AML-193 (cell line): Measurements from ENCODE around the gene KDM6B.
"Not testable (repeated sequence)": the region's sequence is repeated elsewhere in the genome, so short reads cannot be mapped to it uniquely, and the experiment has no call there.

ENCODE experiments used
- DNase-seq, 2 experiments: peaks; one replicate each; lab custom pipeline; 2025; lab: John Stamatoyannopoulos, UW

Gene KDM6B, protein sequence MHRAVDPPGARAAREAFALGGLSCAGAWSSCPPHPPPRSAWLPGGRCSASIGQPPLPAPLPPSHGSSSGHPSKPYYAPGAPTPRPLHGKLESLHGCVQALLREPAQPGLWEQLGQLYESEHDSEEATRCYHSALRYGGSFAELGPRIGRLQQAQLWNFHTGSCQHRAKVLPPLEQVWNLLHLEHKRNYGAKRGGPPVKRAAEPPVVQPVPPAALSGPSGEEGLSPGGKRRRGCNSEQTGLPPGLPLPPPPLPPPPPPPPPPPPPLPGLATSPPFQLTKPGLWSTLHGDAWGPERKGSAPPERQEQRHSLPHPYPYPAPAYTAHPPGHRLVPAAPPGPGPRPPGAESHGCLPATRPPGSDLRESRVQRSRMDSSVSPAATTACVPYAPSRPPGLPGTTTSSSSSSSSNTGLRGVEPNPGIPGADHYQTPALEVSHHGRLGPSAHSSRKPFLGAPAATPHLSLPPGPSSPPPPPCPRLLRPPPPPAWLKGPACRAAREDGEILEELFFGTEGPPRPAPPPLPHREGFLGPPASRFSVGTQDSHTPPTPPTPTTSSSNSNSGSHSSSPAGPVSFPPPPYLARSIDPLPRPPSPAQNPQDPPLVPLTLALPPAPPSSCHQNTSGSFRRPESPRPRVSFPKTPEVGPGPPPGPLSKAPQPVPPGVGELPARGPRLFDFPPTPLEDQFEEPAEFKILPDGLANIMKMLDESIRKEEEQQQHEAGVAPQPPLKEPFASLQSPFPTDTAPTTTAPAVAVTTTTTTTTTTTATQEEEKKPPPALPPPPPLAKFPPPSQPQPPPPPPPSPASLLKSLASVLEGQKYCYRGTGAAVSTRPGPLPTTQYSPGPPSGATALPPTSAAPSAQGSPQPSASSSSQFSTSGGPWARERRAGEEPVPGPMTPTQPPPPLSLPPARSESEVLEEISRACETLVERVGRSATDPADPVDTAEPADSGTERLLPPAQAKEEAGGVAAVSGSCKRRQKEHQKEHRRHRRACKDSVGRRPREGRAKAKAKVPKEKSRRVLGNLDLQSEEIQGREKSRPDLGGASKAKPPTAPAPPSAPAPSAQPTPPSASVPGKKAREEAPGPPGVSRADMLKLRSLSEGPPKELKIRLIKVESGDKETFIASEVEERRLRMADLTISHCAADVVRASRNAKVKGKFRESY (N-terminal part only)

GRCh38 chr17:7833795-7834541 is at the start of gene KDM6B:
Gene KDM6B (plus strand): TSS chr17:7834217. CDS start chr17:7845555, 11,338 bp downstream.
- peak; percentile 51 to 62 for DNase-seq

DNA sequence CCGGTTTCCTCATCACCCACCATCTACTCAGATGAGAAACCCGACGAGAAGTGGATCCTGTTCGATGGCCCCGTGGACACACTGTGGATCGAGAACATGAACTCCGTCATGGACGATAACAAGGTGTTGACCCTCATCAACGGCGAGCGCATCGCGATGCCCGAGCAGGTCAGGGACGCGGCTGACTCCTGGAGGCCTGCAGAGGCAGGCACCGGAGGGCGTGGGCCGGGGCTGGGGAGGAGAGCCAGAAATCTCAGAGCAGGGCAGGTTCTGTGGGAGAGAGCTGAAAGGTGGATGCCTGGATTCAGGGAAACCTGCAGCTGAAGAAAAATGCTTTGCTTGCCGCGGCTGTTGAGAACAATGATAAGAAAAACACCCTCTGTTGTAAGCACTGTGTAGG is 47.2 kb upstream of the KDM6B start:
- DNase-seq: no peak

GRCh38 chr17:7789131-7789530 is 44.9 kb upstream of the KDM6B start:
- no peak for DNase-seq

DNA sequence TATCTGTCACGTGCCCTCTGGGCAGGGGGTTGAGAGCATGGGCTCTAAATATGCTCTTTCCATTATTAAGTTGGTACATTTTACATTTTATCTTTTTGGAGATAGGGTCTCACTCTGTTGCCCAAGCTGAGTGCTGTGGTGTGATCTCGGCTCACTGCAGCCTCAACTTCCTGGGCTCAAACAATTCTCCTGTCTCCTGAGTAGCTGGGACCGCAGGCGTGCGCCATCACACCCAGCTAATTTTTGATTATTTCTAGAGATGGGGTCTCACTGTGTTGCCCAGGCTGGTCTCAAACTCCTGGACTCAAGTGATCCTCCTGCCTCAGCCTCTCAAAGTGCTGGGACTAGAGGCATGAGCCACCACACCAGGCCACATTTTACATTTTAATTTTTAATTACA is 43.9 kb upstream of the KDM6B start:
- no peak for DNase-seq

DNA sequence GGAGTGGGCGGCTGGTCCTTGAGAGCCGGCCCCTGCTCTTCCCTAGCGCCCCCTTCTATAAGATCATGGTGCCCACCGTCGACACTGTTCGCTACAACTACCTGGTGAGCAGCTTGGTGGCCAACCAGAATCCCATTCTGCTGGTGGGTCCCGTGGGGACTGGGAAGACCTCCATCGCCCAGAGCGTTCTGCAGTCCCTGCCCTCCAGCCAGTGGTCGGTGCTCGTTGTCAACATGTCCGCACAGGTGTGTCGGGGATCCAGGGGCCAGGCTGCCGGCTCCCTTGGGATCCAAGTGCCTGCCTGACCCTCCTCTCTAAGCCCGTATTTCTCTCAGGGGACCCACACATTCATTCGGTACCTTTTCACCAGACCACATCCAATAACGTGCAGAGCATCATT is 41.4 kb upstream of the KDM6B start:
- DNase-seq: no peak

DNA sequence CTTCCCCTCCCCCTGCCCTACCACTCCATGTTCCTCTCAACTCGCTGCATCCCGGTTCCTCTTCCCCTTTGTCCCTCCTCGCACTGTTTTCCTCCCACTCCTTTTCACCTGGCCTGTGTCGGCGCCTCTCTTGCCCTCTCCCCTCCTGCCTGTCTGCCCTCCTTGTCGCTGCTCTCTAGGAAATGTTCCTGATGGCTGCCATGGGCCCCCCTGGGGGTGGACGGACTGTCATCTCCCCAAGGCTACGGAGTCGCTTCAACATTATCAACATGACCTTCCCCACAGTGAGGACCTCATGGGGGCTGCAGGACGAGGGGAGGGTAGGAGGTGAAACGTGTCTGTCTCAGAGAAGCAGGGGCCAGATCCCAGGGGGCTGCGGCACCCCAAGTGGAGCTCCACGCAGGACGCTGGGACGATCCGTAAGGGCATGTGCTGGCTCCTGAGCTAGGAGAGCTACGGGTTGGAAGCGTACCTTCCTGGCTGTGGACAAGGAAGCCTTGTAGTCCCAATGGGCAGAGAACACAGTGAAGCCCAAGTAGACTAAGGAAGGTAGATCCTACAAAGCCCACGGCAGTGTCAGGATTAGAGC is 39.8 kb upstream of the KDM6B start:
- no peak for DNase-seq

- DNase-seq: no peak
Measured at GRCh38 chr17:7797976-7798375, 36.0 kb upstream of the KDM6B start.

DNA sequence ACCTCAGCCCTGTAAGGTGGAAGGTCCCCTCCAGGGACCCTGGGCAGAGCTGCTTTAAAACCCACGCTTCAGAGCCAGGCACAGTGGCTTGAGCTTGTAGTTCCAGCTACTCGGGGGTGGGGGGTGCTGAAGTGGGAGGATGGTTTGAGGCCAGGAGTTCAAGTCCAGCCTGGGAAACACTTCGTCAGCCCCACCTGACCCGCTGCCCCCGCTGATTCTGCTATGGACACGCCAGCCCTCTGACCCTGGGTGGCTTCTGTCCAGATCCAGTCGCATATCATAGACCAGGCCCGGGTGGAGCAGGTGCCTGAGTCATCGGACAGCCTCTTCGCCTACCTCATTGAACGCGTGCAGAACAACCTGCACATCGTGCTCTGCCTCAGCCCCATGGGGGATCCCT is 35.2 kb upstream of the KDM6B start:
- no peak for DNase-seq

DNA sequence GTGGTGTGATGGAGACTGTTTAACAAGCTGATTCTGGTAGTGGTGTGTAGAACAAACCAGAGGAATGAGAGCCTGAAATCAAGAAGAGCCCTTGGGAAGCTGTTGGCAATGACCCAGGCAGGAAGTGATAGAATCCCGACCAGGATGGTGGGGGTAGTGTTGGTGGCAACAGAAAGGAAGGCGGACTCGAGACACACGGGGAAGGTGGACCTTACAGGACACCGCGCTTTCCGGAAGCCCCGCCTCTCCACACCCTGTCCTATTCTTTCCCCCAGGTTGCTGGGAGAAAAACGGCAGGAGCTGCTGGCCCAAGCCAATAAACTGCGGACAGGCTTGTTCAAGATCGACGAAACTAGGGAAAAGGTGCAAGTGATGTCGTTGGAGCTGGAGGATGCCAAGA is 30.0 kb upstream of the KDM6B start:
- DNase-seq: no peak

GRCh38 chr17:7806587-7806986 is 27.4 kb upstream of the KDM6B start:
- no peak for DNase-seq

- no peak for DNase-seq
Measured at GRCh38 chr17:7807206-7807605, 26.8 kb upstream of the KDM6B start.

GRCh38 chr17:7809086-7809790 is 24.8 kb upstream of the KDM6B start:
- DNase-seq: no peak

DNA sequence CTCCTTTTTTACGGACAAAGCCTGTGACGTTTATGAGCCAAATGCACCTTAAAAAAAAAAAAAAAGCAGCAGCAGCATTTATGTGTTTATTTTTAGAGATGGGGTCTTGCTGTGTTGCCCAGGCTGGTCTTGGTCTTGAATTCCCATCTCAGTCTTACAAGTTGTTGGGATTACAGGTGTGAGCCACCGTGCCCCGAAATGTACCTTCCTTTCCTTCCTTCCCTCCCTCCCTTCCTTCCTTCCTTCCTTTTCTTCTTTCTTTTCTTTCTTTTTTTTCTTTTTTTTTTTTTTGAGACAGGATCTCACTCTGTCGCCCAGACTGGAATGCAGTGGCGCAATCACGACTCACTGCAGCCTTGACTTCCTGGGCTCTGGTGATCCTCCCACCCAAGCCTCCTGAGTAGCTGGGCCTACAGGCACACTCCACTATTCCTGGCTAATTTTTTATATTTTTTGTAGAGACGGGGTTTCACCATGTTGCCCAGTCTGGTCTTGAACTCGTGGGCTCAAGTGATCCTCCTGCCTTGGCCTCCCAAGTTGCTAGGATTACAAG is 24.1 kb upstream of the KDM6B start:
- DNase-seq: not testable (repeated sequence)

DNA sequence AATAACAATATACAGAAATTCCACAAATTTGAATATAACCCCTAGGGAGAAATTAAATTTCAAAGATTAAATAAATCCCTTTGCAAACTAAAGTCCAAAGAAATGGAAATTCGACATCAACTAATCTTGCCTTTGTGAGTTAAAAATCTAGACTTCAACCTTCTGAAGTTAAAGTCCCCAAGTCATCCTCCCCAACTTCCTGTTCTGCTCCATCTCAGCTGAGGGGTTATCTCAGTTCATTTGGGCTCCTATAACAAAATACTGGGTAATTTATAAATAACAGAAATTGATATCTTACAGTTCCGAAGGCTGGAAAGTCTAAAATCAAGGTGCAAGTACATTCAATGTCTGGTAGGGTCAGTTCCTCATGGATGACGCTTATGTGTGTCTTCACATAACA is 22.8 kb upstream of the KDM6B start:
- DNase-seq: no peak

GRCh38 chr17:7814969-7815368 is 19.0 kb upstream of the KDM6B start:
- no peak for DNase-seq

DNA sequence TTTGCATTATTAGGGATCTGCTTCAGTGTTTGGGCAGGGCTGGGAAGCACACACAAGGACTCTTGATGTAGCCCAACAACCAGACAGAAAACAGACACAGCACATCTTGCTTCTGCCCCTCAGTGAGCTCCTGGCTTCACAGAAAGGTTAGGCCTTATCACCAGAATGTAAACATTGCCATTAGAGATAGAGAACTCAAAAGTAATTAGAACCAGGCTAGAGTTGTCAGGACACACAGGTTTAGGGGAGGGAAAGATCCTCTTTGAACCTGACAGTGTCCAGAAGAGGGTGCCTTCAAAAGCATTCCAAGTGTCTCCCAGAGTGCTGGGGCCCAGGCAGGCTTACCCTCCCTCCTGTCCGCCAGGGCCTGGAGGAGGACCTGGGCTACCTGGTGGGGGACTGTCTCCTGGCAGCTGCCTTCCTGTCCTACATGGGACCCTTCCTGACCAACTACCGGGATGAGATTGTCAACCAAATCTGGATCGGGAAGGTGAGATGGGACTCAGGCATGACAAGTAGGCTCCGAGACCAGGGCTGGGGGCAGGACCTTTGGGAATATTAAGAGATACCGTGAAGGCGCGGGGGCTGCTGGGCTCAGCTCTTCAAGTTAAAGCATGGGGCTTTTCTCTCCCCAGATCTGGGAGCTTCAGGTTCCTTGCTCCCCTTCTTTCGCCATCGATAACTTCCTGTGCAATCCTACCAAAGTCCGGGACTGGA is 16.9 kb upstream of the KDM6B start:
- DNase-seq: no peak

GRCh38 chr17:7817643-7817964 is 16.4 kb upstream of the KDM6B start:
- no peak for DNase-seq

- no peak for DNase-seq
Measured at GRCh38 chr17:7818026-7818425, 16.0 kb upstream of the KDM6B start.

DNA sequence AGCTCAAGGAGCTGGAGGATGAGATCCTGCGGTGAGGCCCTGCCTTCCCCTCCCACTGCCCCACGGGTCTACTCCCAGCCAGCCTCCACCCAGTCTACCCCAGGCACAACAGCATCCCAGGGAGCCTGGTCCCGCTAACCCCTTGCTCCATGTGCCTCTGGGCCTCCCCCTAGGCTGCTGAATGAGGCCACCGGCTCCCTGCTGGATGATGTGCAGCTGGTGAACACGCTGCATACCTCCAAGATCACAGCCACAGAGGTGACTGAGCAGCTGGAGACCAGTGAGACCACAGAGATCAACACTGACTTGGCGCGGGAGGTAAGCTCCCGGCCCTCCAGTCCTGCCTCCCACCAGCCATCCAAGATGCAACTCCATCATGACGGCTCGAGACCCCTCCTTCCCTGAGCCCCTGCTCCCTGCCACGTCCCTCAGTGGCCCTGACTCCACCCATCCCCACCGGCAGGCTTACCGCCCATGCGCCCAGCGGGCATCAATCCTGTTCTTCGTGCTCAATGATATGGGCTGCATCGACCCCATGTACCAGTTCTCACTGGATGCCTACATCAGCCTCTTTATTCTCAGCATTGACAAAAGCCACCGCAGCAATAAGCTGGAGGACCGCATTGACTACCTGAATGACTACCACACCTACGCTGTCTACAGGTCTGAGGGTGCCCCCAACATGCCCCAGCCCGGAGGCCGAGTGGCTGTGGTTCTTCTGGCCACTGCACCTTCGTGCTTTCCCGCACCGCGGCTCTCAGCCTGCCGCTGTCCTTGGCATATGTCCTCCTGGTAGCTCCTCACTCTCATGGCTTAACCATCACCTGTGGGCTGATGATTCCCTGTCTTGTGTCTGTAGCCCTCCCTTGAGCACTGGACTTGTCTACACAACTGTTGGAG is 15.0 kb upstream of the KDM6B start:
- DNase-seq: no peak
